Thyroid gland (tissue), 4 donors: ENCODE results near the gene TNFAIP1.

Experiments used
- POLR2A ChIP-seq, 2 donors: fragments of 450-650 bp; IDR thresholded peaks; one replicate each; pipeline ENCODE4 v1.6.1; 2017; ENCODE audit warnings: antibody characterized with exemption in 2 of 2, mild to moderate bottlenecking in 2 of 2, moderate library complexity in 1 of 2
- TF ChIP-seq, protein P1 (sequence below), 6 experiments: fragments of 200-600 bp in 3 of 6; fragments of 450-650 bp in 3 of 6; sonication (generic) in 3 of 6; IDR thresholded peaks; one replicate each; pipeline ENCODE4 v1.5.1; 2016 to 2019; ENCODE audit warnings: antibody characterized with exemption in 6 of 6, mild to moderate bottlenecking in 2 of 6, inconsistent platforms in 1 of 6, moderate library complexity in 1 of 6

DNA sequence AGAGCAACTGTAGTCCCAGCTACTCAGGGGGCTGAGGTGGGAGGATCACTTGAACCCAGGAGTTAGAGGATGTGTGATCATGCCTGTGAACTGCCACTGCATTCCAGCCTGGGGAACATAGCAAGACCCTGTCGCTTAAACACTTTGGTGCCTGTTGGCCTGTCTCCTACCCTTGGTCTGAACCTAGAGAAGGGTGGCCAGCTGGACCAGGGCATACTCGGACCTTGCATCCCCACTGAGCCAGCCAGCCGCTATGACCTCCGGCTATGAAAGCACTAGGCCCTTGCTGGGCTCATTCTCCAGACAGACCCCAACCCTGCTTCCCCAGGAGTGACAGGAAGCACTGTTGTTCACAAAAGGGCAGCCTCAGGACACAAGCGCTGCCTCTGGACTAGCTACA lies 4.9 kb upstream of the TNFAIP1 start:
- TF ChIP-seq, protein P1, sequence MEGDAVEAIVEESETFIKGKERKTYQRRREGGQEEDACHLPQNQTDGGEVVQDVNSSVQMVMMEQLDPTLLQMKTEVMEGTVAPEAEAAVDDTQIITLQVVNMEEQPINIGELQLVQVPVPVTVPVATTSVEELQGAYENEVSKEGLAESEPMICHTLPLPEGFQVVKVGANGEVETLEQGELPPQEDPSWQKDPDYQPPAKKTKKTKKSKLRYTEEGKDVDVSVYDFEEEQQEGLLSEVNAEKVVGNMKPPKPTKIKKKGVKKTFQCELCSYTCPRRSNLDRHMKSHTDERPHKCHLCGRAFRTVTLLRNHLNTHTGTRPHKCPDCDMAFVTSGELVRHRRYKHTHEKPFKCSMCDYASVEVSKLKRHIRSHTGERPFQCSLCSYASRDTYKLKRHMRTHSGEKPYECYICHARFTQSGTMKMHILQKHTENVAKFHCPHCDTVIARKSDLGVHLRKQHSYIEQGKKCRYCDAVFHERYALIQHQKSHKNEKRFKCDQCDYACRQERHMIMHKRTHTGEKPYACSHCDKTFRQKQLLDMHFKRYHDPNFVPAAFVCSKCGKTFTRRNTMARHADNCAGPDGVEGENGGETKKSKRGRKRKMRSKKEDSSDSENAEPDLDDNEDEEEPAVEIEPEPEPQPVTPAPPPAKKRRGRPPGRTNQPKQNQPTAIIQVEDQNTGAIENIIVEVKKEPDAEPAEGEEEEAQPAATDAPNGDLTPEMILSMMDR (IDR thresholded peaks at IDR 0.05) = no peak
- TF ChIP-seq POLR2A (IDR thresholded peaks at IDR 0.05) = no peak
